Mucosa of descending colon (tissue), 3 donors: ENCODE data around the gene FOXI1. TPM values are rescaled to one million over a fixed set of nuclear protein-coding genes. Genes with fewer than 3 reads are reported as not detected.

Experiments used
- ATAC-seq: fragments of 200-7000 bp; cut with Tn5 transposase; one replicate; pipeline ENCODE4 v1.9.1; 2020; ENCODE audit warnings: mild to moderate bottlenecking, moderate library complexity
- DNase-seq, 3 donors: peaks; one replicate each; pipeline ENCODE4 v3.0.0-alpha.2; 2020
- H3K36me3 ChIP-seq: fragments of 200-600 bp; one replicate; pipeline ENCODE4 v1.8.0; 2021; ENCODE audit warnings: low read depth, mild to moderate bottlenecking
- H3K4me1 ChIP-seq: fragments of 200-600 bp; one replicate; pipeline ENCODE4 v1.8.0; 2021; ENCODE audit warnings: low read depth, mild to moderate bottlenecking
- H3K4me3 ChIP-seq: fragments of 200-600 bp; one replicate; pipeline ENCODE4 v1.8.0; 2021; ENCODE audit warnings: mild to moderate bottlenecking
- H3K9me3 ChIP-seq: fragments of 200-600 bp; one replicate; pipeline ENCODE4 v1.8.0; 2021; ENCODE audit warnings: mild to moderate bottlenecking
- intact Hi-C, 2 donors: fragments of 100-400 bp; cut with DNase I in 1 of 2; cut with micrococcal nuclease in 1 of 2; formaldehyde crosslinking; loops; one replicate each; pipeline versions ENCODE4 v1.11.0 to v1.11.1; 2022; cut with DNase I, micrococcal nuclease
- total RNA-seq, 3 donors: library from RNA; stranded (reverse); fragmentation: NEBNext Ultra II Directional in 2 of 3; extraction: Animal tissue kit (Norgen Biotek cat#: 25700) in 2 of 3; gene quantifications; one replicate each; pipeline versions ENCODE4 v1.2.1 to v1.2.4, GENCODE V29; 2021 to 2023
- TF ChIP-seq, protein P1 (sequence below): fragments of 200-600 bp; IDR thresholded peaks from one replicate; pipeline ENCODE4 v1.8.0; 2022; ENCODE audit warnings: antibody characterized with exemption, mild to moderate bottlenecking
- donor health status: DM: no; HTN: no; CAD: no; lungs with moderate emphysema.
- donor health status: DM: no; HTN: no; CAD: no.
- donor health status: DM: no; HTN: yes; CAD: no.

Gene FOXI1
- total RNA-seq, 3 donors from 2014 or later, result 0.80 TPM; not detected in 2

DNA sequence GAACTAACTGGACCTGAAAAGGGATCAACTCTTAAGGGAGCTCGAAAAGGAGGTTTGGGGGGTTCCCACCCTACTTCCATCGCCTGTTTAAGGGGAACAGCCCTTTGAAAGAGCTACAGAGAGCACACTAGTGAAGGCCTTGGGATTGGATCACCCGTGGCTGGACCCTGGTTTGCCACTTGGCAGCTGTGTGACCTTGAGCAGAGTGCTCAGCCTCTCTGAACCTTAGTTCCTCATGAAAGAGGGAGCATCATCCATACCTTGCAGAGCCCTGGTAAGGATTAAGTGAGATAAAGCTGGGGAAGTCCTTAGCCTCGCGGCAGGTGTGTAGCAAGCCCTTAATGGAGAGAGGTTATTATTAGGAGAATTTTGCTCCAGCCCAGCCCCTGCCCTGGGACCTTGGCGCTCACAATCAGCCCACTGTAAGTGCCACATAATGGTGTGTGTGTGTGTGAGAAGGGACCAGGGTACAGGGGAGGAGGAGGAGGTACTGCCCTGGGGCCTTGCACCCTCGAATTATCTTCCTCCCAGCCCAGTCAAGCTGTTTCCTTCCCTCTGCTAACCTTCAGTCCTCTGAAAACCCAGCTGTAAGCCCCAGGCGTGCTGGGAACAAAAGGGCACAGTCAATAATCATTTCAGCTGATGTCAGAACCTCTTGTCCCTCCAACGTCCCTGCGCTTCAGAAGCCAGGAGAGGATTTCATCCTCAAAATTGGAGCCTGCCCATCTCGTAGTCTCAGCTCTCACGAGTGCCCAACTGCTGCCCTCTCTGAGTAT is 42.9 kb downstream of the FOXI1 start:
- TF ChIP-seq, protein P1, sequence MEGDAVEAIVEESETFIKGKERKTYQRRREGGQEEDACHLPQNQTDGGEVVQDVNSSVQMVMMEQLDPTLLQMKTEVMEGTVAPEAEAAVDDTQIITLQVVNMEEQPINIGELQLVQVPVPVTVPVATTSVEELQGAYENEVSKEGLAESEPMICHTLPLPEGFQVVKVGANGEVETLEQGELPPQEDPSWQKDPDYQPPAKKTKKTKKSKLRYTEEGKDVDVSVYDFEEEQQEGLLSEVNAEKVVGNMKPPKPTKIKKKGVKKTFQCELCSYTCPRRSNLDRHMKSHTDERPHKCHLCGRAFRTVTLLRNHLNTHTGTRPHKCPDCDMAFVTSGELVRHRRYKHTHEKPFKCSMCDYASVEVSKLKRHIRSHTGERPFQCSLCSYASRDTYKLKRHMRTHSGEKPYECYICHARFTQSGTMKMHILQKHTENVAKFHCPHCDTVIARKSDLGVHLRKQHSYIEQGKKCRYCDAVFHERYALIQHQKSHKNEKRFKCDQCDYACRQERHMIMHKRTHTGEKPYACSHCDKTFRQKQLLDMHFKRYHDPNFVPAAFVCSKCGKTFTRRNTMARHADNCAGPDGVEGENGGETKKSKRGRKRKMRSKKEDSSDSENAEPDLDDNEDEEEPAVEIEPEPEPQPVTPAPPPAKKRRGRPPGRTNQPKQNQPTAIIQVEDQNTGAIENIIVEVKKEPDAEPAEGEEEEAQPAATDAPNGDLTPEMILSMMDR, result no peak
- no peaks in the 10 kb centered on the region for H3K36me3 ChIP-seq
- intact Hi-C loops, result no loop called here
- no peak for ATAC-seq
- no peaks in the 10 kb centered on the region for H3K9me3 ChIP-seq
- no peak overlapping the region for H3K4me3 ChIP-seq
- H3K4me1 ChIP-seq, result no peaks in the 10 kb centered on the region
- no peak for DNase-seq

DNA sequence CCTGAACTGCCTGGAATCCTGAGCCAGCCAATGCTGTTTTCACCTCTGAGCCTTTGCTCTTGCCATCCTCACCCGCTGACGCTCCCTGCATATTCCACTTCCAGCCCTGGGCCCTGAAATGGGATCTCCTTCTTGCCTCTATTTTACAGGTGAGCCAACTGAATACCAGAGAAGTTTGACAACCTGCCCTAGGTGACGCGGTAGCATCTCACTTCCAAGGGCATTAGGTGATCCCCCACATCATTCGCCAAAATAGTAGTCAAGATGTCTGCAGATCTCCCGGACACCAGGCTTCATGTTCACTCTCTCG is 43.5 kb downstream of the FOXI1 start:
- Histone ChIP-seq H3K4me3 (no peak overlapping the region), H3K9me3 (no peaks in the 10 kb centered on the region), H3K4me1 (no peaks in the 10 kb centered on the region), H3K36me3 (no peaks in the 10 kb centered on the region)
- no peak for DNase-seq
- TF ChIP-seq, protein P1, result no peak
- ATAC-seq, result no peak
- intact Hi-C loops, result no loop called here

DNA sequence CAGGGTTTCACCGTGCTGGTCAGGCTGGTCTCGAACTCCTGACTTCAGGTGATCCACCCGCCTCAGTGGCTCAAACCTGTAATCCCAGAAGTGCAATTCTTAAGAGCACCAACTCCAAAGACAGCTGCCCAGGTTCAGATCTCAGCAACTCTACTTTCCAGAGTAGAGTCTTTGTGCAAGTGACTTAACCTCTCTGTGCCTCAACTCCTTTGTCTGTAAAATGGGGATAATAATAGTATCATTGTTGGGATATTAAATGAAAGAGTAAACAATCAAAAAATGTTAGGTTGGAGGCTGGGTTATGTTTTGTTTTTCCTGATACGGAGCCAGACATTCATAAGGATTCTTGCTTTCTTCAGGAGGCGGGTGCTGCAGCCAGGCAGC is 45.0 kb downstream of the FOXI1 start:
- DNase-seq (no peak), ATAC-seq (no peak)
- H3K4me1 ChIP-seq, result no peaks in the 10 kb centered on the region
- intact Hi-C loops, result no loop called here
- H3K36me3 ChIP-seq, result no peaks in the 10 kb centered on the region
- TF ChIP-seq, protein P1, result no peak
- H3K9me3 ChIP-seq, result no peaks in the 10 kb centered on the region
- H3K4me3 ChIP-seq, result no peak overlapping the region

DNA sequence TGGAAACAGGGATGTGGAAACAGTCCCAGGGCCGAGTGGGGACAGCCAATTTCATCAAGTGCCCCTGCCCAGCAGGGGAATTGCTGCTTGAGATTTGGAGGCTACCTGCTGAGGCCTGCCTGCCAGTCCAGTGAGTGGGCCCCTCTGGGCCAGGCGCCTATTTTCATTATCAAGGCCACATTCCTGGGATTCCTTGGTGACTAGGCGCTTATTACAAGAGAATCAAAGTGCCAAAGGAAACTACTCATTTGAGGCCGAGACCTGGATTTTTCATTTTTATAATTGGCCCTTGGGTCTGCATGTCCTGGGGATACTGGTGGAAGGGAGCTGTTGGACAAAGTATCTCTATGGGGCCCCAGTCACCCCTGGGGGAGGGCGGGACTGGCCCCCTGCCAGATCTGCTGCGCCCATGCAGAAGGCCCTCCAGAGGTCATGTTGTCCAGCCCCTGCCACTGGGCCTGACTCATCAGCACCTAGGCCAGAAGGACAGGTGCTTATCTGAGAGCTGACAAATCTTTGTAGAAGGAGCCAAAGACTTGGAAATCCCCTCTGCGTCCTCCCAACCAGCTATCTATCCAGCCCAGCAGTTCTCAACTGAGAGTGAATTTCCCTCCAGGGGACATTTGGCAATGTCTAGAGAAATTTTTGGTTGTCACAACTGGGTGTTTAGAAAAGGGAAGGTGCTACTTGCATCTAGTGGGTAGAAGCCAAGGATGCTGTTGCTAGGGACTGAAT is 45.6 kb downstream of the FOXI1 start:
- no peaks in the 10 kb centered on the region for H3K36me3 ChIP-seq
- DNase-seq, result no peak
- intact Hi-C loops, result no loop called here
- TF ChIP-seq, protein P1, result no peak
- ATAC-seq, result no peak
- H3K4me3 ChIP-seq, result no peak overlapping the region
- no peaks in the 10 kb centered on the region for H3K4me1 ChIP-seq
- no peaks in the 10 kb centered on the region for H3K9me3 ChIP-seq

DNA sequence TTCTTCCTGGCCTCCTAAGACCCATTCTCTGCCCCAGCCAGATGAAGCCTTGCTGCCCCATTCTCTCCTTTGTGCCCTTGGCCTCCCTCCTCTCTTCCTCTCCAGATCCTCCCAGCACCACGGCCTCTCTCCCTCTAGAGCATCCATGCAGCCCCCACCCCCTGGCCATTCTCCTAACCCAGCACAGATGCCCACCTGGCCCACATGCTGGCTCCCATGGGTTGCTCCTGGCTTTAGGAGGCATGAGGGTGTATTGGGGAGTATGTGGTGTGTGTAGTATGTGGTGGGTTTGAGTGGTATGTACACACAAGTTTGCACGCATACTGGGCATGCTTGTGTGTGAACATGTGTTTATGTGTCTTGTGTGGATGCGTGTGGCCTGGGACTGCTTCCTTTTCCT is 47.1 kb downstream of the FOXI1 start:
- ATAC-seq (no peak), DNase-seq (no peak)
- Histone ChIP-seq H3K4me1 (no peaks in the 10 kb centered on the region), H3K36me3 (no peaks in the 10 kb centered on the region), H3K4me3 (no peak overlapping the region), H3K9me3 (no peaks in the 10 kb centered on the region)
- intact Hi-C loops, result no loop called here
- TF ChIP-seq, protein P1, result no peak
